CD14-positive monocyte (primary cell): ENCODE results near the gene UBE2J2. TPM values are rescaled to one million over a fixed set of nuclear protein-coding genes. Genes with fewer than 3 reads are reported as not detected.

Source experiments
- DNase-seq, 3 donors: peaks; one replicate each; pipeline ENCODE4 v3.0.0-alpha.2; 2011 to 2022
- H2AFZ ChIP-seq: 2 replicates; pipeline ENCODE4 v1.6.0; 2012; ENCODE audit warnings: mild to moderate bottlenecking, low read depth, low read length, inconsistent platforms; ENCODE audit not compliant: insufficient read depth, poor library complexity, severe bottlenecking
- H3K27ac ChIP-seq, 2 donors: 1 replicate in 1 of 2; 2 replicates in 1 of 2; pipeline ENCODE4 v1.5.1; 2012 to 2013; ENCODE audit warnings: low read length in 2 of 2, control low read depth in 1 of 2, inconsistent platforms in 1 of 2, low read depth in 1 of 2, mild to moderate bottlenecking in 1 of 2
- H3K27me3 ChIP-seq, 2 donors: one replicate each; pipeline versions ENCODE4 v1.6.0 to v1.6.1; 2011 to 2013; ENCODE audit warnings: low read length in 2 of 2; ENCODE audit not compliant: control insufficient read depth in 2 of 2, insufficient read depth in 2 of 2
- H3K36me3 ChIP-seq, 2 donors: replicated peaks in 1 of 2; 1 replicate in 1 of 2; 2 replicates in 1 of 2; pipeline versions ENCODE4 v1.5.1 to v1.6.1; 2012 to 2013; ENCODE audit warnings: low read length in 2 of 2, control low read depth in 1 of 2, inconsistent platforms in 1 of 2, mild to moderate bottlenecking in 1 of 2; ENCODE audit not compliant: insufficient read depth in 2 of 2, control insufficient read depth in 1 of 2
- H3K4me1 ChIP-seq, 2 donors: 1 replicate in 1 of 2; 2 replicates in 1 of 2; pipeline versions ENCODE4 v1.5.1 to v1.6.1; 2012 to 2013; ENCODE audit warnings: low read length in 2 of 2, control low read depth in 1 of 2, inconsistent platforms in 1 of 2, mild to moderate bottlenecking in 1 of 2, moderate library complexity in 1 of 2; ENCODE audit not compliant: insufficient read depth in 2 of 2, control insufficient read depth in 1 of 2
- H3K4me2 ChIP-seq: replicated peaks from 2 replicates; pipeline ENCODE3; 2012; ENCODE audit warnings: low read length, moderate library complexity, mild to moderate bottlenecking; ENCODE audit not compliant: poor library complexity, severe bottlenecking; ENCODE audit errors: extremely low read depth
- H3K4me3 ChIP-seq, 3 experiments: fragments of 200-600 bp in 1 of 3; sonication (generic) in 1 of 3; replicated peaks in 1 of 3; 1 replicate in 2 of 3; 2 replicates in 1 of 3; pipeline ENCODE4 v1.5.1; 2011 to 2013; ENCODE audit warnings: low read length in 3 of 3, mild to moderate bottlenecking in 3 of 3, control low read depth in 2 of 3, low read depth in 2 of 3, inconsistent platforms in 1 of 3, moderate library complexity in 1 of 3
- H3K79me2 ChIP-seq: 2 replicates; pipeline ENCODE4 v1.6.0; 2012; ENCODE audit warnings: mild to moderate bottlenecking, control low read depth, inconsistent platforms, low read length, moderate library complexity; ENCODE audit not compliant: insufficient read depth
- H3K9ac ChIP-seq: 2 replicates; pipeline ENCODE4 v1.6.0; 2017; ENCODE audit warnings: low read length, mild to moderate bottlenecking; ENCODE audit not compliant: insufficient read depth, poor library complexity, severe bottlenecking
- H3K9me3 ChIP-seq, 2 donors: replicated peaks in 1 of 2; 1 replicate in 1 of 2; 2 replicates in 1 of 2; pipeline versions ENCODE4 v1.5.1 to v1.6.1; 2012 to 2013; ENCODE audit warnings: low read length in 2 of 2, control low read depth in 1 of 2; ENCODE audit not compliant: control insufficient read depth in 1 of 2, insufficient read depth in 1 of 2
- H4K20me1 ChIP-seq: 2 replicates; pipeline ENCODE4 v1.6.0; 2012; ENCODE audit warnings: mild to moderate bottlenecking, low read length, control low read depth, moderate library complexity; ENCODE audit not compliant: insufficient read depth
- H3K27ac Mint-ChIP-seq, 7 donors: one replicate each; pipeline ENCODE4 v1.8.0; 2020; ENCODE audit warnings: mild to moderate bottlenecking in 7 of 7, mixed read lengths in 7 of 7, moderate library complexity in 6 of 7, inconsistent platforms in 2 of 7
- H3K27me3 Mint-ChIP-seq, 3 donors: one replicate each; pipeline ENCODE4 v1.8.0; 2021 to 2022; ENCODE audit warnings: low read depth in 3 of 3, mild to moderate bottlenecking in 3 of 3, mixed read lengths in 3 of 3, moderate library complexity in 3 of 3, inconsistent platforms in 1 of 3
- H3K36me3 Mint-ChIP-seq, 2 donors: one replicate each; pipeline ENCODE4 v1.8.0; 2020; ENCODE audit warnings: mixed read lengths in 2 of 2, inconsistent platforms in 1 of 2, mild to moderate bottlenecking in 1 of 2
- H3K4me1 Mint-ChIP-seq: one replicate; pipeline ENCODE4 v1.8.0; 2020; ENCODE audit warnings: mild to moderate bottlenecking, mixed read lengths
- H3K4me3 Mint-ChIP-seq, 2 donors: one replicate each; pipeline ENCODE4 v1.8.0; 2020; ENCODE audit warnings: mild to moderate bottlenecking in 2 of 2, mixed read lengths in 2 of 2, moderate library complexity in 1 of 2
- H3K9me3 Mint-ChIP-seq, 7 donors: one replicate each; pipeline ENCODE4 v1.8.0; 2020 to 2022; ENCODE audit warnings: mixed read lengths in 7 of 7, mild to moderate bottlenecking in 6 of 7, moderate library complexity in 6 of 7, inconsistent platforms in 2 of 7
- CTCF ChIP-seq: fragments of 200-600 bp; IDR thresholded peaks from one replicate; pipeline ENCODE4 v1.8.0; 2022; ENCODE audit warnings: antibody characterized with exemption, mild to moderate bottlenecking
- WGBS: methylation state at CpG from one replicate; pipeline ENCODE4 v1.1.5; 2013; ENCODE audit warnings: missing lambda C conversion rate; ENCODE audit not compliant: insufficient coverage; 5-methylcytosine and 5-hydroxymethylcytosine counted together
- intact Hi-C, 2 donors: fragments of 100-400 bp; cut with micrococcal nuclease; formaldehyde crosslinking; loops; one replicate each; pipeline versions ENCODE4 v1.15.0 to v1.15.1; 2023
- polyA plus RNA-seq, 3 donors: library from polyadenylated mRNA; depleted of rRNA in 1 of 3; unstranded in 2 of 3; stranded (reverse) in 1 of 3; fragments of 300-500 nt in 2 of 3; fragments of >200 nt in 1 of 3; fragmentation: Illumina TruSeq in 2 of 3; gene quantifications; 1 replicate in 2 of 3; 2 replicates in 1 of 3; pipeline ENCODE4 v1.2.3, GENCODE V29; 2012 to 2021

The UBE2J2 gene
- polyA plus RNA-seq, 3 donors: 36.5 to 83.2 (median 72.1) TPM

- H3K4me3 Mint-ChIP-seq: no peak overlapping the region
- Histone ChIP-seq H3K27ac (no peak overlapping the region), H3K27me3 (peaks cover 0 to 6% of the 10 kb centered on the region in 2 donors), H3K9me3 (no peaks in the 10 kb centered on the region), H3K4me2 (no peak overlapping the region), H3K4me1 (no peaks in the 10 kb centered on the region), H4K20me1 (no peaks in the 10 kb centered on the region), H3K36me3 (no peaks in the 10 kb centered on the region), H3K79me2 (peaks cover 3% of the 10 kb centered on the region), H3K9ac (no peak overlapping the region), H2AFZ (no peak overlapping the region), H3K4me3 (no peak overlapping the region)
- 75% methylated on average over 15 of the region's 15 CpGs for WGBS
- TF ChIP-seq CTCF: no peak
- intact Hi-C loops: loop anchor here in 1 of 2 donors (10.0 kb wide), 1 partner anchor 204 kb away; no protein-coding TSS in a partner anchor
- H3K27ac Mint-ChIP-seq: no peak overlapping the region
- peaks cover 0 to 2% (median 0%) of the 10 kb centered on the region in 7 donors for H3K9me3 Mint-ChIP-seq
- no peak for DNase-seq
- peaks cover 4% of the 10 kb centered on the region for H3K4me1 Mint-ChIP-seq
- peaks cover 0 to 38% (median 1%) of the 10 kb centered on the region in 3 donors for H3K27me3 Mint-ChIP-seq
- H3K36me3 Mint-ChIP-seq: peaks cover 5% of the 10 kb centered on the region in 2 donors
Observed at GRCh38 chr1:1239227-1239613, 34.4 kb downstream of the UBE2J2 start.

GRCh38 chr1:1238702-1239178 lies 34.9 kb downstream of the UBE2J2 start:
- Histone ChIP-seq H3K9ac (no peak overlapping the region), H2AFZ (no peak overlapping the region), H3K4me1 (no peaks in the 10 kb centered on the region), H3K36me3 (peaks cover 0 to 3% of the 10 kb centered on the region in 2 donors), H3K4me3 (no peak overlapping the region), H3K4me2 (no peak overlapping the region), H3K27ac (no peak overlapping the region), H3K9me3 (no peaks in the 10 kb centered on the region), H3K79me2 (peaks cover 7% of the 10 kb centered on the region), H4K20me1 (peaks cover 3% of the 10 kb centered on the region), H3K27me3 (peaks cover 0 to 6% of the 10 kb centered on the region in 2 donors)
- Mint-ChIP-seq H3K4me3 (no peak overlapping the region), H3K27me3 (peaks cover 0 to 38% (median 1%) of the 10 kb centered on the region in 3 donors), H3K27ac (no peak overlapping the region), H3K4me1 (peaks cover 8% of the 10 kb centered on the region), H3K36me3 (peaks cover 9 to 10% of the 10 kb centered on the region in 2 donors), H3K9me3 (peaks cover 0 to 2% (median 0%) of the 10 kb centered on the region in 7 donors)
- WGBS: 75% methylated on average over 19 of the region's 19 CpGs
- DNase-seq: no peak
- intact Hi-C loops: loop anchor here in 1 of 2 donors (10.0 kb wide), 1 partner anchor 204 kb away; no protein-coding TSS in a partner anchor
- TF ChIP-seq CTCF: no peak
